ENCODE results near the gene ANKRD34B. TPM values are rescaled to one million over a fixed set of nuclear protein-coding genes. Genes with fewer than 3 reads are reported as not detected.

Gene ANKRD34B
- total RNA-seq, 5 donors from 2014 or later (not counting 1 experiment from before 2014, with no cell fraction given) = not detected

GRCh38 chr5:80566711-80567259 lies 3.3 kb downstream of the ANKRD34B start:
- DNase-seq (no peak), ATAC-seq (replicated peaks in 1 of 4) (no peak)
- ChIA-PET POLR2A (no interaction called here), CTCF (no interaction called here)
- no peak overlapping the region for H3K27ac Mint-ChIP-seq
- peaks cover 41 to 52% of the 10 kb centered on the region in 2 donors for H3K27me3 Mint-ChIP-seq
- H3K36me3 Mint-ChIP-seq = no peaks in the 10 kb centered on the region
- H3K9me3 Mint-ChIP-seq = no peaks in the 10 kb centered on the region
- peaks cover 17 to 44% of the 10 kb centered on the region in 2 experiments for H3K27me3 ChIP-seq (replicated peaks in 1 of 2; ENCODE audit: control insufficient read depth in 2 of 2, extremely low read depth in 1 of 2, insufficient read depth in 2 of 2, low read length in 1 of 2)
- WGBS (ENCODE audit: insufficient coverage) = 100% methylated on average over 2 of the region's 5 CpGs
- no peak overlapping the region for H3K4me3 Mint-ChIP-seq
- no peak overlapping the region for H3K4me3 ChIP-seq (ENCODE audit: control insufficient read depth in 1 of 2, extremely low read depth in 1 of 2, low read length in 1 of 2)
- no peaks in the 10 kb centered on the region for H3K9me3 ChIP-seq
- H3K4me1 ChIP-seq (ENCODE audit: control insufficient read depth in 1 of 2, extremely low read depth in 1 of 2, insufficient read depth in 2 of 2, low read length in 2 of 2) = peaks cover 5 to 15% of the 10 kb centered on the region in 2 experiments
- no peak overlapping the region for H3K27ac ChIP-seq (ENCODE audit: low read length)
- H3K4me1 Mint-ChIP-seq = peaks cover 5 to 8% (median 6%) of the 10 kb centered on the region in 3 donors
- H3K36me3 ChIP-seq (ENCODE audit: control insufficient read depth in 2 of 2, extremely low read depth in 1 of 2, insufficient read depth in 1 of 2, low read length in 1 of 2) = no peaks in the 10 kb centered on the region

GRCh38 chr5:80565330-80565729 lies 4.8 kb downstream of the ANKRD34B start:
- ATAC-seq (replicated peaks in 1 of 4) (no peak), DNase-seq (no peak)
- Histone ChIP-seq H3K9me3 (no peaks in the 10 kb centered on the region), H3K4me1 (ENCODE audit: control insufficient read depth in 1 of 2, extremely low read depth in 1 of 2, insufficient read depth in 2 of 2, low read length in 2 of 2) (peaks cover 5 to 13% of the 10 kb centered on the region in 2 experiments), H3K4me3 (ENCODE audit: control insufficient read depth in 1 of 2, extremely low read depth in 1 of 2, low read length in 1 of 2) (no peak overlapping the region), H3K36me3 (ENCODE audit: control insufficient read depth in 2 of 2, extremely low read depth in 1 of 2, insufficient read depth in 1 of 2, low read length in 1 of 2) (no peaks in the 10 kb centered on the region), H3K27me3 (replicated peaks in 1 of 2; ENCODE audit: control insufficient read depth in 2 of 2, extremely low read depth in 1 of 2, insufficient read depth in 2 of 2, low read length in 1 of 2) (peaks cover 10 to 31% of the 10 kb centered on the region in 2 experiments), H3K27ac (ENCODE audit: low read length) (no peak overlapping the region)
- no peak overlapping the region for H3K4me3 Mint-ChIP-seq
- no peaks in the 10 kb centered on the region for H3K9me3 Mint-ChIP-seq
- ChIA-PET CTCF (no interaction called here), POLR2A (no interaction called here)
- H3K27me3 Mint-ChIP-seq = peaks cover 31 to 38% of the 10 kb centered on the region in 2 donors
- no peak overlapping the region for H3K27ac Mint-ChIP-seq
- peaks cover under 1 to 3% (median under 1%) of the 10 kb centered on the region in 3 donors for H3K4me1 Mint-ChIP-seq
- WGBS (ENCODE audit: insufficient coverage) = 88% methylated on average over 3 of the region's 5 CpGs
- H3K36me3 Mint-ChIP-seq = no peaks in the 10 kb centered on the region

GRCh38 chr5:80559244-80559643 lies 10.8 kb downstream of the ANKRD34B start:
- no peak overlapping the region for H3K4me3 ChIP-seq (ENCODE audit: control insufficient read depth in 1 of 2, extremely low read depth in 1 of 2, low read length in 1 of 2)
- ATAC-seq (replicated peaks in 1 of 4) (no peak), DNase-seq (no peak)
- Mint-ChIP-seq H3K36me3 (no peaks in the 10 kb centered on the region), H3K9me3 (no peaks in the 10 kb centered on the region), H3K27ac (no peak overlapping the region), H3K27me3 (peaks cover 28 to 29% of the 10 kb centered on the region in 2 donors), H3K4me1 (no peaks in the 10 kb centered on the region), H3K4me3 (no peak overlapping the region)
- no peak overlapping the region for H3K27ac ChIP-seq (ENCODE audit: low read length)
- ChIA-PET CTCF (no interaction called here), POLR2A (no interaction called here)
- no peaks in the 10 kb centered on the region for H3K36me3 ChIP-seq (ENCODE audit: control insufficient read depth in 2 of 2, extremely low read depth in 1 of 2, insufficient read depth in 1 of 2, low read length in 1 of 2)
- WGBS (ENCODE audit: insufficient coverage) = 73% methylated on average over 3 of the region's 4 CpGs
- H3K4me1 ChIP-seq (ENCODE audit: control insufficient read depth in 1 of 2, extremely low read depth in 1 of 2, insufficient read depth in 2 of 2, low read length in 2 of 2) = no peaks in the 10 kb centered on the region
- H3K27me3 ChIP-seq (replicated peaks in 1 of 2; ENCODE audit: control insufficient read depth in 2 of 2, extremely low read depth in 1 of 2, insufficient read depth in 2 of 2, low read length in 1 of 2) = peaks cover 0 to 14% of the 10 kb centered on the region in 2 experiments
- H3K9me3 ChIP-seq = no peaks in the 10 kb centered on the region

DNA sequence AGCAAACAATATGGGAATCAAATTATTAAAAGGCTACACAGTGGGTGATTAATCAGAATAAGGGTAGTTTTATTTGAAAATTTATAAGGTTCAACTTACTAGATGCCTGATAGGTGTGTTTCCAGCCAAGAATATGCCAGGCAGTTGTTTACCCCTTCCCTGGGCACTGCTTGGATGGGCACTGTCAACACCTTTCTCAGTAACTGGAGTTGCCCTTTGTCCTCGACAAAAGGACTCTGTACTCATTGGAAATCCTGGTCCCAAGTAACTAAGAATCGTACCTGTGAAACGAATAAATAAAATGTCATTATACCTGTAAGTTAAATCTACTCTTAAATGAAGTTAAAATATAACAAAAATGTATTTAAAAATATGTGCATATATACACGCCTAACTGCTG lies 15.0 kb downstream of the ANKRD34B start:
- ATAC-seq (replicated peaks in 1 of 4) = no peak
- Mint-ChIP-seq H3K4me1 (no peaks in the 10 kb centered on the region), H3K36me3 (no peaks in the 10 kb centered on the region), H3K27ac (no peak overlapping the region), H3K27me3 (peaks cover 40% of the 10 kb centered on the region in 2 donors), H3K9me3 (peaks cover 0 to 4% (median 0%) of the 10 kb centered on the region in 3 donors), H3K4me3 (no peak overlapping the region)
- H3K27me3 ChIP-seq (replicated peaks in 1 of 2; ENCODE audit: control insufficient read depth in 2 of 2, extremely low read depth in 1 of 2, insufficient read depth in 2 of 2, low read length in 1 of 2) = peaks cover 0 to 23% of the 10 kb centered on the region in 2 experiments
- POLR2A ChIA-PET = no interaction called here
- H3K27ac ChIP-seq (ENCODE audit: low read length) = no peak overlapping the region
- CTCF ChIA-PET = no interaction called here
- H3K9me3 ChIP-seq = no peaks in the 10 kb centered on the region
- H3K36me3 ChIP-seq (ENCODE audit: control insufficient read depth in 2 of 2, extremely low read depth in 1 of 2, insufficient read depth in 1 of 2, low read length in 1 of 2) = no peaks in the 10 kb centered on the region
- no CpG with 5 or more reads among the region's 4 CpGs for WGBS (ENCODE audit: insufficient coverage)
- no peak overlapping the region for H3K4me3 ChIP-seq (ENCODE audit: control insufficient read depth in 1 of 2, extremely low read depth in 1 of 2, low read length in 1 of 2)
- no peaks in the 10 kb centered on the region for H3K4me1 ChIP-seq (ENCODE audit: control insufficient read depth in 1 of 2, extremely low read depth in 1 of 2, insufficient read depth in 2 of 2, low read length in 2 of 2)
- no peak for DNase-seq

- Histone ChIP-seq H3K4me1 (ENCODE audit: control insufficient read depth in 1 of 2, extremely low read depth in 1 of 2, insufficient read depth in 2 of 2, low read length in 2 of 2) (no peaks in the 10 kb centered on the region), H3K27ac (ENCODE audit: low read length) (no peak overlapping the region), H3K9me3 (no peaks in the 10 kb centered on the region), H3K27me3 (replicated peaks in 1 of 2; ENCODE audit: control insufficient read depth in 2 of 2, extremely low read depth in 1 of 2, insufficient read depth in 2 of 2, low read length in 1 of 2) (peaks cover 0 to 23% of the 10 kb centered on the region in 2 experiments), H3K36me3 (ENCODE audit: control insufficient read depth in 2 of 2, extremely low read depth in 1 of 2, insufficient read depth in 1 of 2, low read length in 1 of 2) (no peaks in the 10 kb centered on the region), H3K4me3 (ENCODE audit: control insufficient read depth in 1 of 2, extremely low read depth in 1 of 2, low read length in 1 of 2) (no peak overlapping the region)
- POLR2A ChIA-PET = no interaction called here
- 80% methylated on average over 3 of the region's 4 CpGs for WGBS (ENCODE audit: insufficient coverage)
- Mint-ChIP-seq H3K27me3 (peaks cover 43 to 44% of the 10 kb centered on the region in 2 donors), H3K4me1 (no peaks in the 10 kb centered on the region), H3K4me3 (no peak overlapping the region), H3K9me3 (peaks cover 0 to 4% (median 0%) of the 10 kb centered on the region in 3 donors), H3K27ac (no peak overlapping the region), H3K36me3 (no peaks in the 10 kb centered on the region)
- CTCF ChIA-PET = no interaction called here
- no peak for ATAC-seq (replicated peaks in 1 of 4)
- no peak for DNase-seq
These were observed 15.4 kb downstream of the ANKRD34B start for GRCh38 chr5:80554646-80555045.

GRCh38 chr5:80541392-80541791 lies 28.7 kb downstream of the ANKRD34B start:
- H3K4me1 ChIP-seq (ENCODE audit: control insufficient read depth in 1 of 2, extremely low read depth in 1 of 2, insufficient read depth in 2 of 2, low read length in 2 of 2) = no peaks in the 10 kb centered on the region
- no peak overlapping the region for H3K4me3 ChIP-seq (ENCODE audit: control insufficient read depth in 1 of 2, extremely low read depth in 1 of 2, low read length in 1 of 2)
- ChIA-PET POLR2A (no interaction called here), CTCF (no interaction called here)
- no CpG with 5 or more reads among the region's 3 CpGs for WGBS (ENCODE audit: insufficient coverage)
- no peaks in the 10 kb centered on the region for H3K9me3 ChIP-seq
- no peaks in the 10 kb centered on the region for H3K9me3 Mint-ChIP-seq
- DNase-seq = no peak
- no peaks in the 10 kb centered on the region for H3K36me3 Mint-ChIP-seq
- H3K27me3 ChIP-seq (replicated peaks in 1 of 2; ENCODE audit: control insufficient read depth in 2 of 2, extremely low read depth in 1 of 2, insufficient read depth in 2 of 2, low read length in 1 of 2) = no peaks in the 10 kb centered on the region
- H3K4me1 Mint-ChIP-seq = peaks cover 0 to 2% (median 0%) of the 10 kb centered on the region in 3 donors
- H3K27ac Mint-ChIP-seq = no peak overlapping the region
- H3K36me3 ChIP-seq (ENCODE audit: control insufficient read depth in 2 of 2, extremely low read depth in 1 of 2, insufficient read depth in 1 of 2, low read length in 1 of 2) = no peaks in the 10 kb centered on the region
- no peak overlapping the region for H3K4me3 Mint-ChIP-seq
- peaks cover 0 to 2% of the 10 kb centered on the region in 2 donors for H3K27me3 Mint-ChIP-seq
- no peak overlapping the region for H3K27ac ChIP-seq (ENCODE audit: low read length)
- no peak for ATAC-seq (replicated peaks in 1 of 4)

- Mint-ChIP-seq H3K36me3 (no peaks in the 10 kb centered on the region), H3K27ac (no peak overlapping the region), H3K4me1 (peaks cover 0 to 2% (median 0%) of the 10 kb centered on the region in 3 donors), H3K27me3 (peaks cover 0 to 2% of the 10 kb centered on the region in 2 donors), H3K4me3 (no peak overlapping the region), H3K9me3 (peaks cover 0 to 2% (median 0%) of the 10 kb centered on the region in 3 donors)
- ChIA-PET CTCF (no interaction called here), POLR2A (no interaction called here)
- Histone ChIP-seq H3K36me3 (ENCODE audit: control insufficient read depth in 2 of 2, extremely low read depth in 1 of 2, insufficient read depth in 1 of 2, low read length in 1 of 2) (no peaks in the 10 kb centered on the region), H3K27ac (ENCODE audit: low read length) (no peak overlapping the region), H3K4me3 (ENCODE audit: control insufficient read depth in 1 of 2, extremely low read depth in 1 of 2, low read length in 1 of 2) (no peak overlapping the region), H3K9me3 (no peaks in the 10 kb centered on the region), H3K27me3 (replicated peaks in 1 of 2; ENCODE audit: control insufficient read depth in 2 of 2, extremely low read depth in 1 of 2, insufficient read depth in 2 of 2, low read length in 1 of 2) (no peaks in the 10 kb centered on the region), H3K4me1 (ENCODE audit: control insufficient read depth in 1 of 2, extremely low read depth in 1 of 2, insufficient read depth in 2 of 2, low read length in 2 of 2) (no peaks in the 10 kb centered on the region)
- ATAC-seq (replicated peaks in 1 of 4) (no peak), DNase-seq (no peak)
- no CpG with 5 or more reads among the region's 1 CpG for WGBS (ENCODE audit: insufficient coverage)
These were observed 29.4 kb downstream of the ANKRD34B start for GRCh38 chr5:80540691-80541090.

Data from T-cell (primary cell).